ENCODE data around the gene PODXL2.
"Not testable (repeated sequence)": the region's sequence is repeated elsewhere in the genome, so short reads cannot be mapped to it uniquely, and the experiment has no call there.

The PODXL2 gene

DNA sequence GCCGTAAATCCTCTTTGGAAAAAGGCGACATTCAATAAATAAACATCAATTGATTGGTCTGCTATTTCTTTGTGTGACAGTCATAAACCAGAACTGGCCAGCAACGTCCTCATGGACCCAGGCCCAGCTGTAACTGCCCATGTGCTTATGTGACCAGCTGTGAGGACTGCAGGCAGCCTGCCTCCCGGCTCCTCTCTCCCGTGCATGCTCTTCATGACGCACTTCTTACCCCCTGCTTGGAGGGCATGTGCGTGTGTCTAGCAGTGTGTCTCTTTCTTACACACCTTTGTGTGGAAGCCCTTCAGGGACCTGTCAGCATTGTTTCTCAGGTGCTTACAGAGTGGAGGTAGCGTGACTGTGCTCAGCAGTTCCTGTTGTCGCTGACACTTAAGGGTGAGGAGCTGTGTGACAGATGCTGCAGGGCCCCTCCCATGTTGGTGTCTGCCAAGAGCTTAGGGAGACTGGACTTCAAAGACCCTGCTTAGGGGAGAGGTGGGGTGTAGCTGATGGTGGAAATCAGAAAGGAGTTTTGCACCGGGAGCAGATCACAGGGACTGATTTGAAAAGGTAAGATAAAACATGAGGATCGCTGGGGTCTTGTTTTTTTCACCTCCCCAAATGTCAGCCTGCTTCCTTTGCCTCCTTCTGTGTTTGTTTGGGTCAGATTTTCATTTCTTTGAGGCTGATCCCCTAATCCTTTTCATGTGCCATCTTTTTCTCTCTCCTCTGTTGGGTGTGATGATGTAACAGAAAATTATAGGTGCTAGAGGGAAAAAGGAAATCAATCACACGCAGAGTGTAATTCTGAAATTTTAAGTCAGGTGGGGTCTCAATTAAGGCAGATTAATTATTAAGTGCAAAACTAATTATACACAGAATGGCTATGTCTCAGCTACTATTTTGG, 2.1 kb downstream of the PODXL2 start:
- no peak for DNase-seq

DNA sequence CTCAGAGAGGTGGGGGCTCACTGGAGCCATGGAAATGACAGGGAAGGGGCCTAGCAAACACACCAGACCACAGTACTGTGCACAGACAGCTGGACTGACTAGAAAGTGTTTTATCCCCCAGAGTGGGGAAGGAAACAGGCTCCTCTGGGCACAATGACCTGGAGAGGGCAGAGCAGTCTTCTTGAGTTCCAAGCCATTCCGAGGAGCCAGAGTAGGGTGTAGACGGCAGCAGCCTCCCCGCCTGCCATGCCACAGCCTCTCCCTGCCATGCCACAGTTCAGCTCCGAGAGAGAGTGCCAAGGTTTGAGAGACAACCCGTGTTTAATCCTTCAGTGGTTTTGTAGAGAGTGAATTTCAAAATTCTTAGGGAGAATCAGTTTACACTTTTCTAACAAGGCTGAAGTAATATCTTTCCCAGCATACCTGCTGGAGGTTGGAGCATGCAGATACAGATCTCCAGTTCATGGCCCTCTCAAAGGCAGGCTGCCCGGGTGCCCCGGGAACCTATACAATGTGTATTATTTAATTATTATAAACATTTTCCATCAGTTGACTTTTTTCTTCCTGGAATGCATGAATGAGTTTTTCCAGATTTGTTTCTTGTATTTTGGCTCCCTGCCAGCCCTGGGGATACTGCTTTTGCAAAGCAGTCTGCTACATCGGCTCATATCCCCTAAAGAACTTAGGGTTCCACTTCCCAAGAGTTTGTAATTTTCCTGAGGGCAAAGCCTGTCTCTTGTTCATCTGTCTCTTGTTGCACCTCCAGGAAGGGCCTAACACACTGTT, 3.2 kb downstream of the PODXL2 start:
- no peak for DNase-seq

DNA sequence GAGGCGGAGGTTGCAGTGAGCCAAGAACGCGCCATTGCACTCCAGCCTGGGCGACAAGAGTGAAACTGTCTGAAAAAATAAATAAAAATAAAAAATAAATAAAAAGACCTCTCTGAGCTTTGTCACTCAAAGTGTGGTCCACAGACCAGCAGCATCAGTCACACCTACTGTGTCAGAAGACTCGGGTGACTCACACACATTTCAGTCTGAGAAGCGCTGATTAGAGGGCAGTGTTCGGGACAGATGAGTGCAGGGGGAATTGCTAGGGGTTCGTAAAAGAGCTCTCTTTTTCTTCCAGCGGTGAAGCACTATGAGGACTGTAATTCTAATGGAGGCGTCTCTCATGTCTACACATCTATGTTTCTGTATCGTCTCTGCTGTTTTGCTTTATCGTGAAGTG, 5.7 kb downstream of the PODXL2 start:
- DNase-seq = no peak

DNA sequence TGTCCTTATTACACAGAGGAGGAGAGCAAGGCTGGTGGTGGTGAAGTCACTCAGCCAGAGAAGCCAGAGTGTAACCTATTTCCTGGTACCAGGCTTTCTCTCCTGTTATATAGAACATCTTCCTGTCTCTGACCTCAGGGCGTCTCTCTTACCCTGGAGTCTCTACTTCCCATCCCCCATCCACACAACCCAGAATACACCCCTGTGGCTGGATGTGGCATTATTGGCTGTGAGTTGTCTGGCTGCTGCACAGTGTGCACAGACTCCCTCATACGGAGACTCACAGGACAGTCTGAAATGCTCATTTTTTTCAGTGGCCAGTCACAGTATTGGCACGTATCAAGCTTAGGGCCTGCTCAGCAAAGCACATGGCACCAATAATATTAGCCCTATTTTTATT, 8.6 kb downstream of the PODXL2 start:
- DNase-seq = no peak

DNA sequence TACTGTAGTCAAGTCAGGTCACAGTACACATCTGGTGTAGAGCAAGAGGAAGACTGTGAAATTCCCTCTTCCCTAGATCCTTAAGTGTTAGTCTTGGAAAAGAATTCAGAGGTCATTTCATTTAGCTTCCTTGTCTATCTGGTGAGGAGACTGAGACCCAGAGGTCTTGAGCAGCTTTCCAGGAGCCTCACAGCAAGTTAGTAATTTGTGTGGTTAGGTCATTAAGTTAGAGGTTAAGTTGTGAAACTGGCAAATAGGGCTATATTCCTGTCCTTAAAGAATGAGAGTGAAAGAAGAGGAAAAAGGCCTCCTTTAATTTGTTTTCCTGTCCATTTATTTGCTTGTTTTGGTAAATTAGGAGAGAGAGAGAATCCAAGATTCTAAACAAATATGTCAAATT, 9.0 kb downstream of the PODXL2 start:
- no peak for DNase-seq

DNA sequence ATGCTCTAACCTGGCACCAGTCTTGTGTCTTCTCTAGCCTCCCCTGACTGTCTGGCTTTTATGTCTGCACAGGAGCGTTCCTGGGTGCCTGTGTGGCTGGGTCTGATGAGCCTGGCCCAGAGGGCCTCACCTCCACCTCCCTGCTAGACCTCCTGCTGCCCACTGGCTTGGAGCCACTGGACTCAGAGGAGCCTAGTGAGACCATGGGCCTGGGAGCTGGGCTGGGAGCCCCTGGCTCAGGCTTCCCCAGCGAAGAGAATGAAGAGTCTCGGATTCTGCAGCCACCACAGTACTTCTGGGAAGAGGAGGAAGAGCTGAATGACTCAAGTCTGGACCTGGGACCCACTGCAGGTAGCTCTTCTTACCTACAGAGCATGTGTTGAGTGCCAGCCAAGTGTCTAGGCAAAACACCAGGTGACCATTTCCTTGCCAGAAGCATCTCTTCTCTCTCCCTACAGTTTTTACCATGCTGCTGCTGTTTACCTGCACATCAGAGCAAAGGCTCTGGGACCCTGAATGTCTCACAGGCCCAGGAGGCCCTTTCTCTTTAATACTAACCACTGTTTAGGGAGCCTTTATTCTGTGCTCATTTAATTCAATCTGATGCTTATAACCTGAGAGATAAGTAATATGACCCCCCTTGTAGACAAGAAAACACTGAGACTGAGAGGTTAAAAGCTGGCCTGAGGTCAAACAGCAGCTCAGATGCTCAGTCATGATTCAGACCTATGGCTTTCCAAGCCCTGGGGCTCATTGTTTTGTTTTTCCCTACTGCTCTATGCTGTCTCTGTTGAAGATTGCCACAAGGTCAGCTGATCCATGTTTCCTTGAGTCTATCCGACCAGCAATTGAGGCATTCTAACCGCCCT, 10.4 kb downstream of the PODXL2 start:
- no peak for DNase-seq

DNA sequence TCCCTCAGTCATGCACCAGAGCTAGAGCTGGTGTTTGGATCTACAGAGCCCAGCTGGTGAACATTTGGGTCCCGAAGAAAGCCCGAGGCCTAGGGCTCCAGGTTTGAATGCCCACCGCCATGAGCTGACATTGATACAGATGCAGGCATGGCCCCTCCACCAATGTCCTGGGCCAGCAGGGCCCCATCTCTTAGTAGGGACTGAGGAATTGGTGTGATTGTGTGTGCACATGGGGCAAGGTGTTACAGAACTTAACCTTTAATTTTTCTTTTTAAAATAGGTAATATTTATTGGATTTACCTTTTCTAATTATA, 11.0 kb downstream of the PODXL2 start:
- no peak for DNase-seq

DNA sequence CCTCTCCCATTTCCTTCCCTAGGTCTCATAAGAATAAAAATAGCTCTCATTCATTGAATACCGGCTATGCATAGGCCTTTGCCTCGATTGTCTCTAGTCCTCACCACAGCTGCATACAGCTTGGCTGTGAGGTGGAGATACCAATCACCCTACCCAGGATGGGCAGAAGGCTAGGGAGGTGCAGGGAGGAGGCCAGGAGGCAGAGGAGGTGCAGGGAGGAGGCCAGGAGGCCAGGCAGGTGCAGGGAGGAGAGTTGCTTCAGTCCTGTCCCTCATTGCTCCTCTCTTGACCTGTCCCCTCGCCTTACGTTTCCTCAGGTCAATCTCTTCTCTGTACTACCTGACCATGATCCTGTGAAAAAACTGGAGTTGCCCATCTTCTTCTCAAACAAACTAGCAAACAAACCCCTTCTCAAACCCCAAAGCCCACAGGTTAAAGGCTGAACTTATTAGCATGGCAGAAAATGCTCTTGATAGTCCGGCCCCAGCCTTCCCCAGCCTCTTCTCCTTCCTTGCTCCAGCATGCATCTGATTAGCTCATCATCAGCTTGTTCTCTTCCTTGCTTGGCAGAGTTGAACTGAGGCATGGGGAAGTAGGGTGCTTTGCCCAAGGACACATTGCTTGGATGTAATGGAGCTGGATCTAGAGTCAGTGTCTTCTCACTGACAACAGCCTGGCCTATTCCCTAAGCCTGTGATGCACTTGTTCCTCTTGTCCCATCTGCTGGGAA, 15.8 kb downstream of the PODXL2 start:
- DNase-seq = no peak

DNA sequence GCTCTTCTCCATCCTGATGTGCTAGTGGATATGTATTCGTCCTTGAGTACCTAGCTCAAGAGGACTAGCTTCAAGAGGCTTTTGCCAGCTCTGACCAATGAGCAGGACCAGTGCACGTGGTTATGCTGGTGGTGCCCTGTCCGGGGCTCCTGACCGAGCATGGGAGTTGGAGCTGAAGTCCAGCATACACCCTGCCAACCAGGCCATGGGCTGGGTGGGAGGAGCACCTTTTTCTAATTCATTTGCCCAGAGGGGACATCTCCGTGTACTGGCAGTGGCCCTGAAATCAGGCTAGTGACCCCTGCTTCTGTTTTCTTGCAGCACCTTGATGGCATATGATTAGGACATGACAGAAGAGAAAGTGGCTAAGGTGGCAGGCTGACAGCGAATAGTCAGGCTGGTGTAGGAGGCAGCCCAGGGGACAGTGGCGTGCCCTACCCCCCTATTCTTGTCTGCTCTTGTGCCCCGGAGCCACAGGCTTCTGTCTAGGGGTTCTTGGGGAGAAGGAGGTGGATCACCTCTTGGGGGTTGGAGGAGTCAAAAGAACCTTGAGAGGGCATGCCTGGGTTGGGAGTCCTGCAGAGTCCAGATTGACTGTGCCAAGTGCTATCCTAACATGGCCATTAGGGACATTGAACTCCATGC, 16.5 kb downstream of the PODXL2 start:
- no peak for DNase-seq

DNA sequence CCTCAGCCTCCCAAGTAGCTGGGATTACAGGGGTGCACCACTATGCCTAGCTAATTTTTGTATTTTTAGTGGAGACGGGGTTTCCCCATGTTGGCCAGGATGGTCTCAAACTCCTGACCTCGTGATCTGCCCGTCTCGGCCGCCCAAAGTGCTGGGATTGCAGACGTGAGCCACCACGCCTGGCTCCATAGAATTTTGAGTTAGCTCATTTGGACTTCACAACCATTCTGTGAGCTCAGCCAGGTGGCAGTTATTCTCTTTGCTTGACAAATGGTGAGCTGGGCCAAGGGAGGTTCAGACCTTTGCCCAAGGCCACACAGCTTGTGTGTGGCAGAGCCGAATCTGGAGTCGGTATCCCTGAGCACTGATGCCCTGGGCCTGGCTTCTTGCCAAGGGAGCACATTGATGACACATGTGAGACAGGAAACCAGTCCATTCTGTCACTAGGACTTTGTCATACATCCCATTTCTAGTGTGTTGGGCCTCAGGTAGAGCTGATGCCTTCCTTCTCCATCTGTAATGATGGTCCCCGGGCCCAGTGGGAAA, 17.6 kb downstream of the PODXL2 start:
- DNase-seq = no peak

DNA sequence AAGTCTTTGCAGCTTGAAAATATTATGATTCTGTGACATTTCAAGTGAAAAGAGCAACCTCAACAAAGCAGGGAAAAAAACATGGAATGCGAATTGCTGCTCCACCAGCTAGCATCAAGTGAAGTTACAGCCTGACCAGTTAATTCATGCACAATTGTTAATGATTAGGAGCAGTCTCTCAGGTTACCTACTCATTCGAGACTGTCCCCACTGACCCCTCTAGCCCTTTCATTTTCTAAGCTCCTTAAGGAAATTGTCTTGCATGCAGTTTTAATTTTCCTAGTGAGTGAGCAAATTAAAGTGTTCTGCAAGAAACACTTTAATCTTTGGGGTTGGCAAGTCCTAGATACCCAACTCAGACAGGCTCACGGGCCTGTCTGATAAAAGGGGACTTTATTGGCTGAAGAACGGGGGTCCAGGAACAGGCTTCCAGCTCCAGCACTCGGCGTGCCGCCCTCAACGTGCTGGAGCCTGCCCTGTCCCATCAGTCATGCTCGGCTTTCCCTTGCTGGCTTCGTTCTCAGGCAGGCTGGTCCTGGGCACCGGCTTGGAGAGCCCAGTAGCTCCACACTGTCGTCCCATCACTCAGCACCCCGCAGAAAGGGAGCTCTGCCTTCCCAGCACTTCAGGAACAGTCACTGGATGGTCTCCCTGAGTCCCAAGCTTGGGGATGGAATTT, 18.3 kb downstream of the PODXL2 start:
- no peak for DNase-seq

DNA sequence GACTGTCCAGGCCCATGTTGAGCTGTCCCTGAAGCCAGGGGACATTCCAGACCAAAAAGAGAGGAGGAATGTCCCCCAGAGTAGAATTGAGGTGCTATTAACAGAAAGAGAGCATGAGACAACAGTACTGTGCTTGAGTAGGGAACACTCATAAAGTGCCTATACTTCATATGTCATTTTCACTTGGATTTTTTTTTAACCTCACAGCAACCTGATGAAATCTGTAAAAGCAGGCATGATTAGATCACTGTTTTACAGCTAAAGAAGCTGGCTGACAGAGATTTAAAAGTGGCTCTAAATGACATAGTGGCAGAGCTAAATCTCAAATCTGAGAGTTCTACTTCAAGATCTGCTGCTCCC, 18.8 kb downstream of the PODXL2 start:
- DNase-seq = no peak

DNA sequence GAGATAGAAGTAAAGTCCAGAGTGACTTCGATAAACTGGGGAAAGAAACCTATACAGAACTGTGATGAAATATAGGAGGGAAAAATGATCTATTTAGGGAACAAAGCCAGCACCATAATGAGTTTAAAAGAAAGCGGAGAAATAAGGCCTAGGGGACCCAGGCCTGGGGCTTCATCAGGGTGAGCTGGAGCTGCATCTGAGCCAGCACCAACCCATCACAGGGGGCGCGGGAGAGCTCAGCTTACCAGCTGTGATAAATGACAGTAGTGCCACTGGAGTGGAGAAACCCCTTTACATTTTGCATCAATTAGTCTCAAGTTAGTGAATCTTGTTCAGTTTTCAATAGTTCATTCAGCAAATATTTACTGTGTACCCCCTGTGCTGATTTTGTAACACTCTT, 21.3 kb downstream of the PODXL2 start:
- no peak for DNase-seq

DNA sequence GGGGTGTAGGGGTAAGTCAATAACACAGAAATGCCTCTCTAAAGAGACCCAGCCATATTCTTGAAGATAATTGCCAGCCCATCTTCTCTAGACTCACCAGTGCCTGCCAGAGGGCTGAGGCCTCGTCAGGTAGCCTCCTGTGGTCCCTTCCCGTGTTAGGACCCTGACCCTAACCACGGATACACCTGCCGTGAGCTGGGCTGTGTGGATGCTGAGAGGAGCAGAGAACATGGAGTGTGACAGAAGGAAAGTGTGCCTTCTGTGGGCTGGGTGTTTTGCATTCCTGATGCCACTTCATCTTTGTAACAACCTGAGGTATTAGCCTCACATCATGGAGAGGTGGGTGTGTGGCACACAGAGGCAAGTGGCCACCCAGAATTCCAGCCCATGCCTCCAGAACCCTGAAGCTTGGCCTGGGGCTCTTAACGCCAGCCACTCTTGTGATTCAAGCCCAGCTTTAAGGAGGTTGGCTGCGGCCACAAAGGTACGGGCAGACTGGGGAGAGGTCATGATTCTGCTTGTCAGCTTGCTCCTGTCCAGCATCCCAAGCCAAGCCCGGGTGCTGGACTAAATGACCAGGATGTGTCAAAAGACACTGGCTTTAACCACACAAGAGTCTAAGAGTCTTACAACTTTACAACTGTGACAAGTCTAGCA, 22.7 kb downstream of the PODXL2 start:
- DNase-seq = no peak

DNA sequence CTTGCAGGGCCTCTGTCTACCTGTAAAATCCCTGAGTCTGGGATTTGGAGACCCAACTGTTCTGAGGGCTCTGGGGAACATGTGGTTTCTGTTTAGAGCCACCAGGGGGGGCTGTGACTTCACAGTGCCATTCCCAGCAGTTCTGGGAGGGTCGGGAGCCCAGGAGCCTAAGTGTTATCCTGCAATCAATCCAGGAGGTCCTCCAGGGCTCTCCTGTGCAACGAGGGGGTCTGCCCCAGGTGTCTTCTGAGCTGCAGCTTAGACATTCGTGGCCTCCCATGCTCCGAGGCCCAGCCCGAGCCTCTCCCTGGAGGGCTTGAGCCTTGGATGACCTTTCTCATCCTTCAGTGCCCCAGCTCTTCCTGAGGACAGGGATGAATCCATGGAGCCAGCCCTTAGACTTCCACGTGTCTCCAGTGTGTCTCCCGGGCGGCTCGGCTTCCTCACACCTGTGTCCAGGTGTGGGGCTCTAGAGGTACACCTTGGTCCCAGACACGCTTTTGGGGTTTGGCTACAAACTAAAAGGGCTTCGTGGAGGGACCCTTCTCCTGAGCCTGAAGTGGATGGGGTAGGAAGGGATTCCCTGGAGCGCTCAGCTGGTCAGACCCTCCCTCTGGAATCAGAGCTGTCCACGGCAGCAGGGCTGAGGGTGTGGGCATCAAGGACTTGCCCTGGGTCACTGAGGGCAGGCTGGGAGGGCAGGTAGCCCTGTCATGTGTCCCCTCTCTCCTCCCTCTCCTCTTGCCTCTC, 23.4 kb downstream of the PODXL2 start:
- DNase-seq = no peak

DNA sequence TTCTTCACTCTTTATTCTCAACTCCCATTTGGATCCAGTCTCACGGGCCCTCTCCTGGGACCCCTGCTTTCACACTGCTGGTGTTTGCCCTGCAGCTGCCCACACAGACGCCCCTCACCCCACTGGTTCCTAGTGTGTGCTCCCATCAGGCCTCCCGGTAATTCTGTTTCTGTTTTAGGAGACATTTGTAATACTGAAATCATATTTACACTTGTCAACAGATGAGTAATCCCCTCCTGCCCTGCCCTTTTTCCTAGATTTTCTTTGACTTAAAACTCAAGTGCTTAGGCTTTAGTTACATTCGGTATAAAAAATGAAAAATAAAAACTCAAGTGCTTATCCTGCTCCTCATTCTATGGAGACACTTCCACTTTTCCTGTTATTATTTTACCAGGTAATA, 25.4 kb downstream of the PODXL2 start:
- no peak for DNase-seq

DNA sequence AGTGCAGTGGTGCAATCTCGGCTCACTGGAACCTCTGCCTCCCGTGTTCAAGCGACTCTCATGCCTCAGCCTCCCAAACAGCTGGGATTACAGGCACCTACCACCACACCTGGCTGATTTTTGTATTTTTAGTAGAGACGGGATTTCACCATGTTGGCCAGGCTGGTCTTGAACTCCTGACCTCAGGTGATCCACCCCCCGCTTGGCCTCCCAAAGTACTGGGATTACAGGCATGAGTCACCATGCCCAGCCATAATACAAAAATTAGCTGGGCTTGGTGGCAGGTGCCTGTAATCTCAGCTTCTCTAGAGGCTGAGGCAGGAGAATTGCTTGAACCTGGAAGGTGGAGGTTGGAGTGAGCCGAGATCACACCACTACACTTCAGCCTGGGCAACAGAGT, 26.0 kb downstream of the PODXL2 start:
- DNase-seq = not testable (repeated sequence)

DNA sequence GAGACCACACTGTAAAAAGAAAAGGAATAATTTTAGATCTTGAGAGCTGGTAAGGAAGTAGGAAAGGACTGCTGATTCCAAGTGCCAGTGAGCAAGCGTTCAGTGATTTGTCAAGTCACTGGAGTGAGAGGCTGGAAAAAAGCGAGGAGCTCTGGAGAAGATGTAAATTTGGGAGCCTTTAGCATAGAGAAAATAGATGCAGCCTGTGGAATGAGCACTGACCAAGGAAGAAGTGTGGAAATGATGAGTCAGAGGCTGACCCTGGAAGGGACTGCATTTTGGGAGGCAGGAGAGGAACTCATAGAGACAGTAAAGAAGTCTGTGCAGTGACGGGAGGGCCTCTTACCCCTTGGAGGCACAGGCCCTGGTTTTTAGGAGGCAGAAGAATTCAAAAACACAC, 26.7 kb downstream of the PODXL2 start:
- no peak for DNase-seq

DNA sequence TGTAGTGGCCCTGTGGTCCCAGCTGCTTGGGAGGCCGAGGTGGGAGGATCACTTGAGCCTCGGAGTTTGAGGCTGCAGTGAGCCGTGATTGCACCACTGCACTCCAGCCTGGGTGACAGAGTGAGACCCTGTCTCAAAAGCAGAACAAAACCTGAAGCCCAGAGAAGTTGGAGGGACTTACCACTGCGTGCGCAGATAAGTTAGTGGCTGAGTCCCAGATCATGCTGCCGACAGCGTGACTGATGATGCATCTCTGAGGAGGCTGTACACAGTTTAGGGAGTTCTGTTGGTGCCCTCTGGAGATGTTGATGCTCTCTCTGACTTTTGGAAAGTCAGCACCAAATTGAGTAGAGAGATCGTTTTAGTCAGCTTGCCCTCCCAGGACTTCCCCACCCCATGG, 27.9 kb downstream of the PODXL2 start:
- DNase-seq = no peak

DNA sequence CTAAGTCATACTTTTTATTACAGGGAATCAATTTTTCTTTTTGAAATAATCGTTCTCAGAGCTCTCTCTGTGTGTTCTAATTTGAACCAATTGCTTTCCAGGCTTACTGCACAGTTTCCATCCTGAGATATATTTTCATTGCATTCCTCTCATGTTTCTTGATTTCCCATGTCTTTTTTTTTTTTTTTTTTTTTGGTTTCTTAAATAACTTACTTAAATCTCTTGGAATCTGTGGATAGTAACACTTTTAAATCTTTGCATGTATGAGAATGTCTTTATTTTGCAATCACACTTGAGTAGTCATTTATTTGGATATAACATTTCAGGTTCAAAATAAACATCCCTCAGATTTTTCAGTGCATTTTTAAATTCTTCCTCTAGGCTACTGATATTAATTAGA, 29.2 kb downstream of the PODXL2 start:
- DNase-seq = no peak
